Measurements from ENCODE around the gene SDHD. TPM values are rescaled to one million over a fixed set of nuclear protein-coding genes. Genes with fewer than 3 reads are reported as not detected.
A peak's percentile ranks its signal among the peaks of the same experiment; 100 is the strongest.

Gene SDHD
- total and polyA plus RNA-seq, 9 of the 15 experiments (the other 6 are each of a cell fraction or from before 2014, with no cell fraction given), result 150 to 1,225 (median 215) TPM

DNA sequence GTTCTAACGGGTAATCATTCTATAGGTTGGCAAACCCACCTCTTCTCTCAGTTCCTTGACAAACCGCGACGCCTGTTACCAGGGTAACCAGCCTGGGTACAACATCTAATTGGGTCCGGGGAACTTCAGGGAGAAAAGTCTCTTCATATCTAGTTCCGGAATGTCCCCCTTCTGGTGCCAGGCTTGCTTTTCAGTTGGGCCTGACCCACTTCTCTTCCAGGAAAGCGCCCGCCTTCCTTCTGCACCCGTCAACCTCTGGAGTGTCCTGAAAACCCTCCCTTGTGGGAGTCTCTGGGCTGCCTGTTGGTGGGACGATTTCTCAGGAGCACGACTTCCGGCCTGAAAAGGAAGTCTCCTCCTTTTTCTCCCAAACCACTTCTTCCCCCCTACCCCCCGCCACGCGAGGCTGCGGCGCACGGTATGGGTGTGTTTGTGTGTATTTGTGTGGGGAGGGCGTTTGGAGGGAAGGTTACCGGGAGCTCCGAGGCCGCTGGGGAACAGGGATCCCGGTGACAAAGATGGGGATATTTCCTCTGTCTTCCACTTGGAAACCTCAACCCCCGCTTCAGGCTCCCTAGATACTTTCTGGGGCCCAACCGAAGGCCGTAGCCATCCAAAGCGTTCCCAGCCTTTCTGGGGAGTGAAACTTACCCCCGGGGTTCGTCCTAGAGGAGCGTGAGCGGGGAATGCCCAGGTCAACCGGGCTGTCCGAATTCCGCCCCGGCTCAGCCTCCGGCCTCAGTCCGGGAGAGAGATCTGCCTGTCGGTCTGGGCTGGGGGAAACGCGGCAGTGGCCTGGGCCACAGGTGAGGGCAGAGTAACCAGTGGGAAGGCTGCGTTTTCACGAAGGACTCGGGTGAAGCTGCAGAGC, 12.5 kb upstream of the SDHD start, which contains the start of the genes NKAPD1 and PIH1D2:
NKAPD1 (plus strand) TSS at position 359 of the 871 bp plus-strand sequence. CDS start 1,276 bp downstream, outside the sequence.
PIH1D2 (minus strand) TSS at position 77 of the 871 bp plus-strand sequence. CDS start 843 bp downstream, outside the sequence.
- DNase-seq (ENCODE audit: extremely low read depth in 1 of 4, low spot score in 3 of 4), result peak; percentile 79 to 87 (median 84)
- Histone ChIP-seq H3K4me1 (replicated peaks in 1 of 2; ENCODE audit: control insufficient read depth in 2 of 2, insufficient read depth in 2 of 2, low read length in 2 of 2) (peaks cover 0 to 2% of the 10 kb centered on the region in 2 experiments; a peak in 1 of 5 replicates), H3K36me3 (ENCODE audit: control insufficient read depth, insufficient read depth, low read length) (peaks cover 36% of the 10 kb centered on the region), H3K4me3 (peak within 1 kb of the TSS; percentile 92), H3K27me3 (ENCODE audit: control insufficient read depth in 2 of 2, insufficient read depth in 2 of 2, low read length in 2 of 2) (no peaks in the 10 kb centered on the region), H3K4me2 (ENCODE audit: insufficient read depth, low read length) (peak within 1 kb of the TSS; percentile 98), H3K9me3 (replicated peaks; ENCODE audit: control insufficient read depth, insufficient read depth, low read depth, low read length) (no peaks in the 10 kb centered on the region), H3K27ac (ENCODE audit: extremely low read depth, low read depth, low read length) (peak within 1 kb of the TSS; percentile 90), H4K20me1 (replicated peaks; ENCODE audit: control insufficient read depth, insufficient read depth, low read length) (no peaks in the 10 kb centered on the region), H3K79me2 (ENCODE audit: control insufficient read depth, insufficient read depth, low read length) (peaks cover 29% of the 10 kb centered on the region), H2AFZ (ENCODE audit: low read depth, low read length) (peak within 1 kb of the TSS; percentile 85), H3K9me1 (ENCODE audit: control insufficient read depth, insufficient read depth, low read length) (no peaks in the 10 kb centered on the region), H3K9ac (ENCODE audit: insufficient read depth in 1 of 2, low read depth in 2 of 2, low read length in 2 of 2) (peak within 1 kb of the TSS; percentile 85 to 99)
- POLR2A ChIA-PET, result interaction anchor here (1.1 kb wide), 1 partner anchor 9 kb away, joined by 3 read pairs; no protein-coding TSS in a partner anchor
- CTCF ChIA-PET (ENCODE audit: low intra/inter-chr PET ratio), result no interaction called here
- under 1% methylated on average over 38 of the region's 43 CpGs for WGBS (ENCODE audit: insufficient coverage, low coverage, missing lambda C conversion rate)
- FAIRE-seq, result peak; percentile 89
- ATAC-seq, result peak; percentile 96
- TSS peak; percentile 63 for BruUV-seq (replicated peaks)
- in situ Hi-C loops (cut with MboI), result no loop called here
- intact Hi-C loops (cut with micrococcal nuclease), result loop anchor here (1.0 kb wide), 1 partner anchor 49 kb away; the partner anchor contains the start of gene DLAT
- TF ChIP-seq SIX5 (IDR thresholded peaks at IDR 0.05; ENCODE audit: borderline replicate concordance in 1 of 2, insufficient read depth in 1 of 2, low read depth in 1 of 2, low read length in 2 of 2) (peak; percentile 24 to 28; a peak in 2 of 4 replicates), ZNF384 (IDR thresholded peaks at IDR 0.05; ENCODE audit: low read depth, low read length) (0 out of 2 replicates have a peak, but pooled peaks have one; percentile 32), ZNF324 (CRISPR knock-in tag; IDR thresholded peaks at IDR 0.05) (no peak), SMARCE1 (IDR thresholded peaks at IDR 0.05) (peak; percentile 59; the same call in 1 of the 2 replicates), ZBTB1 (CRISPR knock-in tag; IDR thresholded peaks at IDR 0.05; ENCODE audit: borderline replicate concordance, low read depth) (peak; percentile 77; the same call in 1 of the 2 replicates), STAG1 (CRISPR knock-in tag; IDR thresholded peaks at IDR 0.05; ENCODE audit: borderline replicate concordance) (0 out of 2 replicates have a peak, but pooled peaks have one; percentile 11), EP400 (IDR thresholded peaks at IDR 0.05) (peak; percentile 93), MYC (IDR thresholded peaks at IDR 0.05; ENCODE audit: low read depth, low read length) (peak; percentile 90), MYC (CRISPR knock-in tag; IDR thresholded peaks at IDR 0.05; ENCODE audit: borderline replicate concordance, low read depth) (no peak), TFAM (CRISPR knock-in tag; conservative IDR thresholded peaks at IDR 0.05) (no peak), HCFC1 (IDR thresholded peaks at IDR 0.05; ENCODE audit: low read depth, low read length) (peak; percentile 72), YBX1 (IDR thresholded peaks at IDR 0.05) (no peak), POLR2A (conservative IDR thresholded peaks at IDR 0.05) (peak; percentile 79), THRAP3 (IDR thresholded peaks at IDR 0.05; ENCODE audit: borderline replicate concordance) (peak; percentile 93; the same call in 1 of the 2 replicates), NCOR1 (IDR thresholded peaks at IDR 0.05) (peak; percentile 35; the same call in 1 of the 2 replicates)
- TF ChIP-seq, protein P1, sequence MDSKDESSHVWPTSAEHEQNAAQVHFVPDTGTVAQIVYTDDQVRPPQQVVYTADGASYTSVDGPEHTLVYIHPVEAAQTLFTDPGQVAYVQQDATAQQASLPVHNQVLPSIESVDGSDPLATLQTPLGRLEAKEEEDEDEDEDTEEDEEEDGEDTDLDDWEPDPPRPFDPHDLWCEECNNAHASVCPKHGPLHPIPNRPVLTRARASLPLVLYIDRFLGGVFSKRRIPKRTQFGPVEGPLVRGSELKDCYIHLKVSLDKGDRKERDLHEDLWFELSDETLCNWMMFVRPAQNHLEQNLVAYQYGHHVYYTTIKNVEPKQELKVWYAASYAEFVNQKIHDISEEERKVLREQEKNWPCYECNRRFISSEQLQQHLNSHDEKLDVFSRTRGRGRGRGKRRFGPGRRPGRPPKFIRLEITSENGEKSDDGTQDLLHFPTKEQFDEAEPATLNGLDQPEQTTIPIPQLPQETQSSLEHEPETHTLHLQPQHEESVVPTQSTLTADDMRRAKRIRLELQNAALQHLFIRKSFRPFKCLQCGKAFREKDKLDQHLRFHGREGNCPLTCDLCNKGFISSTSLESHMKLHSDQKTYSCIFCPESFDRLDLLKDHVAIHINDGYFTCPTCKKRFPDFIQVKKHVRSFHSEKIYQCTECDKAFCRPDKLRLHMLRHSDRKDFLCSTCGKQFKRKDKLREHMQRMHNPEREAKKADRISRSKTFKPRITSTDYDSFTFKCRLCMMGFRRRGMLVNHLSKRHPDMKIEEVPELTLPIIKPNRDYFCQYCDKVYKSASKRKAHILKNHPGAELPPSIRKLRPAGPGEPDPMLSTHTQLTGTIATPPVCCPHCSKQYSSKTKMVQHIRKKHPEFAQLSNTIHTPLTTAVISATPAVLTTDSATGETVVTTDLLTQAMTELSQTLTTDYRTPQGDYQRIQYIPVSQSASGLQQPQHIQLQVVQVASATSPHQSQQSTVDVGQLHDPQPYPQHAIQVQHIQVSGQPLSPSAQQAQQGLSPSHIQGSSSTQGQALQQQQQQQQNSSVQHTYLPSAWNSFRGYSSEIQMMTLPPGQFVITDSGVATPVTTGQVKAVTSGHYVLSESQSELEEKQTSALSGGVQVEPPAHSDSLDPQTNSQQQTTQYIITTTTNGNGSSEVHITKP (IDR thresholded peaks at IDR 0.05; ENCODE audit: partially characterized antibody), result peak; percentile 46
- TF ChIP-seq, protein P2, sequence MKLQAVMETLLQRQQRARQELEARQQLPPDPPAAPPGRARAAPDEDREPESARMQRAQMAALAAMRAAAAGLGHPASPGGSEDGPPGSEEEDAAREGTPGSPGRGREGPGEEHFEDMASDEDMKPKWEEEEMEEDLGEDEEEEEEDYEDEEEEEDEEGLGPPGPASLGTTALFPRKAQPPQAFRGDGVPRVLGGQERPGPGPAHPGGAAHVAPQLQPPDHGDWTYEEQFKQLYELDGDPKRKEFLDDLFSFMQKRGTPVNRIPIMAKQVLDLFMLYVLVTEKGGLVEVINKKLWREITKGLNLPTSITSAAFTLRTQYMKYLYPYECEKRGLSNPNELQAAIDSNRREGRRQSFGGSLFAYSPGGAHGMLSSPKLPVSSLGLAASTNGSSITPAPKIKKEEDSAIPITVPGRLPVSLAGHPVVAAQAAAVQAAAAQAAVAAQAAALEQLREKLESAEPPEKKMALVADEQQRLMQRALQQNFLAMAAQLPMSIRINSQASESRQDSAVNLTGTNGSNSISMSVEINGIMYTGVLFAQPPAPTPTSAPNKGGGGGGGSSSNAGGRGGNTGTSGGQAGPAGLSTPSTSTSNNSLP (IDR thresholded peaks at IDR 0.05; ENCODE audit: borderline replicate concordance, low read depth, low read length), result no peak

Measured in K562 (cell line).